ENCODE results near the gene HACD2.
"Not testable (repeated sequence)": the region's sequence is repeated elsewhere in the genome, so short reads cannot be mapped to it uniquely, and the experiment has no call there.

HACD2 gene

GRCh38 chr3:123487063-123487462 is 97.8 kb downstream of the HACD2 start:
- not testable (repeated sequence) for H3K9me3 ChIP-seq (ENCODE audit: control insufficient read depth, low read length); H3K36me3 ChIP-seq (ENCODE audit: control insufficient read depth in 1 of 2, insufficient read depth in 2 of 2, low read depth in 1 of 2, low read length in 2 of 2); H4K91ac ChIP-seq (ENCODE audit: low read length); H3K4me2 ChIP-seq (ENCODE audit: low read length, poor library complexity, severe bottlenecking); H3K4me3 ChIP-seq (ENCODE audit: insufficient read depth in 1 of 2, low read depth in 1 of 2, low read length in 2 of 2); H2BK15ac ChIP-seq (ENCODE audit: low read depth, poor library complexity, severe bottlenecking); H2BK12ac ChIP-seq (ENCODE audit: low read length in 2 of 2); H3K4me1 ChIP-seq (ENCODE audit: control insufficient read depth, insufficient read depth, low read depth, low read length); H4K8ac ChIP-seq (ENCODE audit: low read length); H3K18ac ChIP-seq (ENCODE audit: low read depth in 1 of 2, low read length in 2 of 2); DNase-seq; H2AFZ ChIP-seq (ENCODE audit: low read depth, low read length); H2AK5ac ChIP-seq (ENCODE audit: low read length, severe bottlenecking); H2BK5ac ChIP-seq (ENCODE audit: low read depth, low read length, poor library complexity, severe bottlenecking); H2BK120ac ChIP-seq (ENCODE audit: low read depth, low read length); H3K27ac ChIP-seq (ENCODE audit: low read length, poor library complexity, severe bottlenecking); H3K4ac ChIP-seq (ENCODE audit: low read depth in 1 of 2, low read length in 2 of 2); H3K23ac ChIP-seq (ENCODE audit: low read length in 2 of 2); H3K14ac ChIP-seq (ENCODE audit: low read length in 2 of 2); H3K9ac ChIP-seq (ENCODE audit: low read length); H3K79me1 ChIP-seq (replicated peaks; ENCODE audit: low read length, poor library complexity, severe bottlenecking)
- H3K27me3 ChIP-seq (ENCODE audit: control insufficient read depth in 1 of 2, insufficient read depth in 1 of 2, low read length in 2 of 2): peaks cover 23 to 34% of the 10 kb centered on the region in 2 experiments
- 90% methylated on average over 5 of the region's 8 CpGs for WGBS

- H2AFZ ChIP-seq (ENCODE audit: low read depth, low read length): no peak overlapping the region
- H4K91ac ChIP-seq (ENCODE audit: low read length): no peak overlapping the region
- no peak overlapping the region for H3K4ac ChIP-seq (ENCODE audit: low read depth in 1 of 2, low read length in 2 of 2)
- no peak overlapping the region for H2BK15ac ChIP-seq (ENCODE audit: low read depth, poor library complexity, severe bottlenecking)
- no peak overlapping the region for H3K23ac ChIP-seq (ENCODE audit: low read length in 2 of 2)
- no peak overlapping the region for H3K4me3 ChIP-seq (ENCODE audit: insufficient read depth in 1 of 2, low read depth in 1 of 2, low read length in 2 of 2)
- peaks cover 8% of the 10 kb centered on the region in 2 experiments for H3K36me3 ChIP-seq (ENCODE audit: control insufficient read depth in 1 of 2, insufficient read depth in 2 of 2, low read depth in 1 of 2, low read length in 2 of 2)
- H3K9ac ChIP-seq (ENCODE audit: low read length): no peak overlapping the region
- no peak overlapping the region for H2BK5ac ChIP-seq (ENCODE audit: low read depth, low read length, poor library complexity, severe bottlenecking)
- H3K4me1 ChIP-seq (ENCODE audit: control insufficient read depth, insufficient read depth, low read depth, low read length): peaks cover 2% of the 10 kb centered on the region
- no peaks in the 10 kb centered on the region for H3K79me1 ChIP-seq (replicated peaks; ENCODE audit: low read length, poor library complexity, severe bottlenecking)
- no peak overlapping the region for H3K18ac ChIP-seq (ENCODE audit: low read depth in 1 of 2, low read length in 2 of 2)
- no peak overlapping the region for H2BK12ac ChIP-seq (ENCODE audit: low read length in 2 of 2)
- no peak overlapping the region for H3K27ac ChIP-seq (ENCODE audit: low read length, poor library complexity, severe bottlenecking)
- no peak overlapping the region for H4K8ac ChIP-seq (ENCODE audit: low read length)
- no peaks in the 10 kb centered on the region for H3K9me3 ChIP-seq (ENCODE audit: control insufficient read depth, low read length)
- 98% methylated on average over 7 of the region's 7 CpGs for WGBS
- H3K4me2 ChIP-seq (ENCODE audit: low read length, poor library complexity, severe bottlenecking): no peak overlapping the region
- peaks cover 29 to 40% of the 10 kb centered on the region in 2 experiments for H3K27me3 ChIP-seq (ENCODE audit: control insufficient read depth in 1 of 2, insufficient read depth in 1 of 2, low read length in 2 of 2)
- no peak overlapping the region for H2BK120ac ChIP-seq (ENCODE audit: low read depth, low read length)
- no peak overlapping the region for H3K14ac ChIP-seq (ENCODE audit: low read length in 2 of 2)
- no peak for DNase-seq
- no peak overlapping the region for H2AK5ac ChIP-seq (ENCODE audit: low read length, severe bottlenecking)
Measured at GRCh38 chr3:123486460-123486859, 98.4 kb downstream of the HACD2 start.

DNA sequence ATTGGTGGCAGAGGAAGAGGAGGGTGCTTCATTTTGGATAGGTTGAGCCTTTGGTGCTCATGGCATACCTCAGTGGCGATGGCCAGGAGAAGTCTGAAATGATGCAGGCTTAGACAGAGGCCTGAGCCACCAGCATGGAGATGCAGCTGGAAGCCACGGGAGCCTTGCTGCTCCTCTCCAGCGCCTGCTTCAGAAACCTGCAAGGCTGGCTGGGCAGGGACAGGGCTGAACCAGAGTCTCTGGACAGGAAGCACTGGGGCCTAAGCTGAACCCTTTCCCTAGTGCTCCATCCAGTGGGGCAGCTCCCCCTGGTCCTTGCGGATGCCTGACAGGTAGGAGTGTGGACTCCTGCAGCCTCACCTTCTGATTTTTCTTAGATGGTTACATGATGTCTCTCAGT is 99.3 kb downstream of the HACD2 start:
- H3K4ac ChIP-seq (ENCODE audit: low read depth in 1 of 2, low read length in 2 of 2): no peak overlapping the region
- no peaks in the 10 kb centered on the region for H3K79me1 ChIP-seq (replicated peaks; ENCODE audit: low read length, poor library complexity, severe bottlenecking)
- peaks cover 2 to 6% of the 10 kb centered on the region in 2 experiments for H3K36me3 ChIP-seq (ENCODE audit: control insufficient read depth in 1 of 2, insufficient read depth in 2 of 2, low read depth in 1 of 2, low read length in 2 of 2)
- H2BK15ac ChIP-seq (ENCODE audit: low read depth, poor library complexity, severe bottlenecking): no peak overlapping the region
- H3K4me2 ChIP-seq (ENCODE audit: low read length, poor library complexity, severe bottlenecking): no peak overlapping the region
- H3K9me3 ChIP-seq (ENCODE audit: control insufficient read depth, low read length): no peaks in the 10 kb centered on the region
- no peak for DNase-seq
- no peak overlapping the region for H3K27ac ChIP-seq (ENCODE audit: low read length, poor library complexity, severe bottlenecking)
- H3K23ac ChIP-seq (ENCODE audit: low read length in 2 of 2): no peak overlapping the region
- no peak overlapping the region for H3K4me3 ChIP-seq (ENCODE audit: insufficient read depth in 1 of 2, low read depth in 1 of 2, low read length in 2 of 2)
- no peak overlapping the region for H2AFZ ChIP-seq (ENCODE audit: low read depth, low read length)
- H3K18ac ChIP-seq (ENCODE audit: low read depth in 1 of 2, low read length in 2 of 2): no peak overlapping the region
- no peak overlapping the region for H2BK120ac ChIP-seq (ENCODE audit: low read depth, low read length)
- 95% methylated on average over 4 of the region's 4 CpGs for WGBS
- H4K8ac ChIP-seq (ENCODE audit: low read length): no peak overlapping the region
- no peak overlapping the region for H2BK12ac ChIP-seq (ENCODE audit: low read length in 2 of 2)
- no peak overlapping the region for H3K9ac ChIP-seq (ENCODE audit: low read length)
- peaks cover 35 to 49% of the 10 kb centered on the region in 2 experiments for H3K27me3 ChIP-seq (ENCODE audit: control insufficient read depth in 1 of 2, insufficient read depth in 1 of 2, low read length in 2 of 2)
- no peak overlapping the region for H3K14ac ChIP-seq (ENCODE audit: low read length in 2 of 2)
- H2BK5ac ChIP-seq (ENCODE audit: low read depth, low read length, poor library complexity, severe bottlenecking): no peak overlapping the region
- H4K91ac ChIP-seq (ENCODE audit: low read length): no peak overlapping the region
- peaks cover 2% of the 10 kb centered on the region for H3K4me1 ChIP-seq (ENCODE audit: control insufficient read depth, insufficient read depth, low read depth, low read length)
- no peak overlapping the region for H2AK5ac ChIP-seq (ENCODE audit: low read length, severe bottlenecking)

DNA sequence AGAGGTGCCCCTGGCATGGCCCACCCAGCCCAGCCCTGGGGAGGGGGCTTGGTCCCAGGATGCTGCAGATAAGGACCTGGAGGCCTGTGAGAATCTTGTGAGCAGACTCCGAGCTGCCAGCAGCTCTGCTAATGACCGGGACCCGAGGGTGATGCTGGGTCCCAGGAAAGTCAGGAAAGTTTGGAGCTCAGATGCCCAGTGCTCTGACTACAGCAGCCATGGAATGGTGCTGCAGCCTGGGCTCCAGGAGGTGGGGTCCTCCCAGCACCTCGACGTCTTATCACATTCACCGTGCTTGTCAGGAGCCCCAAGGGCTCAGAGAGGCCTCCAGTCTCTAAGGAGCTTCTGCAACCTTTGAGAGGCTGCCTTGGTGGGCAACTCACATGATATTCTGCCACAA is 101.7 kb downstream of the HACD2 start:
- Histone ChIP-seq H4K8ac (ENCODE audit: low read length) (no peak overlapping the region), H3K4me2 (ENCODE audit: low read length, poor library complexity, severe bottlenecking) (no peak overlapping the region), H2BK5ac (ENCODE audit: low read depth, low read length, poor library complexity, severe bottlenecking) (no peak overlapping the region), H3K27me3 (ENCODE audit: control insufficient read depth in 1 of 2, insufficient read depth in 1 of 2, low read length in 2 of 2) (peaks cover 54 to 69% of the 10 kb centered on the region in 2 experiments), H3K4me3 (ENCODE audit: insufficient read depth in 1 of 2, low read depth in 1 of 2, low read length in 2 of 2) (no peak overlapping the region), H3K27ac (ENCODE audit: low read length, poor library complexity, severe bottlenecking) (no peak overlapping the region), H3K36me3 (ENCODE audit: control insufficient read depth in 1 of 2, insufficient read depth in 2 of 2, low read depth in 1 of 2, low read length in 2 of 2) (peaks cover 0 to 3% of the 10 kb centered on the region in 2 experiments), H3K4me1 (ENCODE audit: control insufficient read depth, insufficient read depth, low read depth, low read length) (peaks cover 2% of the 10 kb centered on the region), H3K23ac (ENCODE audit: low read length in 2 of 2) (no peak overlapping the region), H2AK5ac (ENCODE audit: low read length, severe bottlenecking) (no peak overlapping the region), H4K91ac (ENCODE audit: low read length) (no peak overlapping the region), H2AFZ (ENCODE audit: low read depth, low read length) (no peak overlapping the region), H3K9me3 (ENCODE audit: control insufficient read depth, low read length) (no peaks in the 10 kb centered on the region), H3K4ac (ENCODE audit: low read depth in 1 of 2, low read length in 2 of 2) (no peak overlapping the region), H2BK12ac (ENCODE audit: low read length in 2 of 2) (no peak overlapping the region), H3K14ac (ENCODE audit: low read length in 2 of 2) (no peak overlapping the region), H3K9ac (ENCODE audit: low read length) (no peak overlapping the region), H2BK15ac (ENCODE audit: low read depth, poor library complexity, severe bottlenecking) (no peak overlapping the region), H2BK120ac (ENCODE audit: low read depth, low read length) (no peak overlapping the region), H3K79me1 (replicated peaks; ENCODE audit: low read length, poor library complexity, severe bottlenecking) (no peaks in the 10 kb centered on the region), H3K18ac (ENCODE audit: low read depth in 1 of 2, low read length in 2 of 2) (no peak overlapping the region)
- DNase-seq: no peak
- WGBS: 95% methylated on average over 6 of the region's 6 CpGs

Measured in mesenchymal stem cell (in vitro differentiated cells and primary cell).